NOMO-1 treated with dmso at 0.1 percent for 144 hours (cell line): Measurements from ENCODE around the gene CCNY.

Experiments used
- DNase-seq: peaks from one replicate; lab custom pipeline; 2025; ENCODE audit not compliant: unreplicated experiment; lab: John Stamatoyannopoulos, UW

The CCNY gene

GRCh38 chr10:35448687-35449662, 112.7 kb downstream of the CCNY start:
- DNase-seq: no peak

GRCh38 chr10:35449944-35450343, 113.6 kb downstream of the CCNY start:
- no peak for DNase-seq

DNA sequence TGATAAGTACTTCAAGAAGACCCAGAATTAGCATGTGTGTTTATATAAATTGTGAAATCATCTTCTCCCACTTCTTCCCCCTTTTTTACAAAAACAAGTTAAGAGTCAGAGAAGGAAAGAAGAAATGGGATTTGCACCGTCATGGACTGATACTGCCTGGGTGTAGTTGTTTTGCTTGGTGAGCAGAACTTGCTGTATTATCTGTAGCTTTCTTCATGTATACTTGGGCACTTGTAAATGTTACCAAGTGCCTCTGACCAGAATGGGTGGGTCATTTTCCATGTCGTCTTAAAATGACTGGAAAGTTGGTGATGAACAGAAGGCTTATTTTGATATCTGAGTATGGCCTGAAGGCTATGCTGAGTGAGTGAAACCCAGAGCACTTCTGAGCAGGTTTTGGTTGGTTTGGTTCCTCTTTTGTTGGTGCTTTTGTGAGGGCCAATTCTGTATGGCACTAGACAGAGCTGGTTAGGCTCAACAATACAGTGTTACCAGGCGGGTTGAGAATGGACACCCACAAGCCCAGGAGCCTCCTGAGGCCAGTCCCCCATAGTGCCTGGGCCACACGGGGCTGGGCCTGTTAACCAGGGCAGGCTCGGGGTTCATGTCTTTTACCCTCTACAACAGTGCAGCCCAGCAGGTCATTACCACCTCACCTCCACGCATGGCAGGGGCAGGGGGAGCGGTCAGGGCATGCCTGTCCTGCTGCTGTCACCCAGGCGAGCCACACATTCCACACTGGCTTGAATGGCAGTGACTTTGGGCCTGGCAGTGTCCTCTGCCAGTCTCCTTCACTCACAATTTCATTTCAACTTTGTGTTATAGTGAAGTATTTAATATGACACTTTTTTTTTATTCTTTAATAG, 115.1 kb downstream of the CCNY start:
- peak; percentile 55 for DNase-seq

DNA sequence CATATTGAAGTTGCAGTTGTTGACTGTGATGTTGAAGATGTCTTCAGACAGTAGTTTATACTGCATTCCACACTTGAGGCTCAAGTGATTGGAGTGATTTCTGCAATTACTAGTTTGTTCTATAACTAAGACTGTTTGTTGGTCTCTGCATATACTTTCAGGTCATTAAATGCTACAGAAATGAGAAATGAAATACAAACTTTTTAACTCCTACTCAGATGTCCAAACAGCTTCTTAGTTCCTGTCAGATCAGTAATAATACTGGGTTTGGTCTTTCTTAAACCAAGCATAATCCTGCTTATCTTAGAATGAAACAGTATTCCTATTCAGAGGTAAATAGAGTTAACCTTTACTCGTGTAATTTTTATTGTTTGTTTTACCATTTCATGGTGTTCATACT, 115.9 kb downstream of the CCNY start:
- DNase-seq: no peak

- no peak for DNase-seq
These were observed 116.5 kb downstream of the CCNY start for GRCh38 chr10:35452847-35453246.

DNA sequence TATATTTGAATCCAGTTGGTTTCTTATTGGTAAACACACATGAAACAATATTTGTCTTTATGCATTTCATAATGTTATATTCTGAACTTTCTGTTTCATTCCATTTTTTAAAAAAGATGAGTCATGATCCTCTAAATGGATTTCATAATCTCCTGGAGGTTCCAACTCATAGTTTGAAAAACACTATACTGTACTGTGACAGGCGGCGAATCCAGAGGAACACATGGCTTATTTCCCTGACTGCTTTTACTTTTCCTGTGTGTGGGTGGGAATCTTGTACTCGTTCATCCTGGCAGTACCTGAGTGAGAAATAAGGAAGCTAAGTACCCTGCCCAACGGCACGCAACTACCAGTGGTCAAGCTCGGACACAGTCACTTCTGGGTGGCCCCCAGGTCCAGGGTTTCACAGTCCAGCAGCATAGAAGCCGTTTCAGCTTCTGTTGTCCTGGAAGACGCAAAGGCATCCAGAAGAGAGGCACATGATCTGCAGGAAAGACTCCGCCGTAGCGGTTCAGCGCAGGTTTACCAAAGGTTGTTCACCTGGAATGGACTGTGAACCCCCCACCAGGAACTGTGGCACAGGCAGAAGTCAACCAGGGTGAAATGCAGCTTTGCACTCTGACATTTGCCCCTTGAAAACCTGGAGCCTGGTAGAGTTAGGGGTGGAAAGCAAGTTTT, 117.7 kb downstream of the CCNY start:
- DNase-seq: no peak

DNA sequence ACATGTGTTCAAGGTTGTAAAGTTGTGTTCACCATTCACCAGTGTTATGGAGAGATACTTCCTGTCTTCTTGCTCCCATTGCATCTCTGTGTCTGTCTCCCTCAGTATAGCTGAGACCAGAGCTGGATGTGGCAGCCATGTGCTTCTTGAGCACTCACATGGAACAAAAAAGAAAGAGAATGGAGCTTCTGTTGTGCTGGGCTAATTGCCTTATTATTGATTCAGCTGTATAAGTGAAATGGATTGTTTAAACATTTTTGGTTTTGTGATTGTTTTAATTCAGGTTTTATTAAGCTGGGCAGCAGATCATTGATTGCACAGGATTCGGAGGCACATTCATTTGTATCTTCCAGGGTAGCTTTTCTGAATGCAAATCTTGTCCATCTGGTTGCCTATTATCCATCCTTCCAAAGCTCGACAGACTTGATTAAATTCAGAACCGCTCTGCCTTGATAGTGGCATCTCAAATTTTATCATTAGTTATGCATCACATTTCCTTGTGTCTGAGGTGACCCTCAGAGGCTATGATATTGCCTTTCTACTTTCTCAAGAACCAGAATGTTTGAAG, 119.9 kb downstream of the CCNY start:
- DNase-seq: no peak

GRCh38 chr10:35456784-35457183, 120.5 kb downstream of the CCNY start:
- DNase-seq: no peak

- DNase-seq: no peak
These were observed 122.5 kb downstream of the CCNY start for GRCh38 chr10:35458500-35459448.

- DNase-seq: no peak
These were observed 123.1 kb downstream of the CCNY start for GRCh38 chr10:35459449-35459847.

DNA sequence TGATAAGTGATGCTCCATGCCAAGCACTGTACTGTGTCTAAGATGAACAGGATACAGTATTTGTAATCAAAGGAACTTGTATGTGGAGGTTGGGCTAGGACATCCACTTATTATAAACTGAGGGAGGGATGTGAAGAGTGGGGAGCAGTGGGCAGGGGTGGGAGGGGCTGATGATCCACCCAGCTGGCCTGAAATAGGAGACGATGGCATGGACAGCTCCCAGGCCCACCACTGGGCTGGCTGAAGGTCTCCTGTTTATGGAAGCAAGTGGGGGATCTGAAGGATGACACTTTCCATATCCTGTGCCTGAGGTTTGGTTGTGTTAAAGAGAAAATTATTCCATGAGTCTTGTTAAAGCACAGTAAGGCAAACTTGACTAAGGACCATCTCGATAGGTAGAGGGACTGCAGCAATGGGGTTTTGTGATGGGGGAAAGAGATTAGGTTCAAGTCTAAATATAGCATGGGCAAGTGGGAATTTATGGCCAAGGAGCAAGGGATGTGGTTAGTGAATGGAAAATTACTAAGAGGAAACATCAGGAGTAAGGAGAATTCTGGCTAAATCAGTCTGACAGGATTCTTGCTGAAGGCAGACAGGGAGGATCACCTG, 124.6 kb downstream of the CCNY start:
- DNase-seq: no peak

DNA sequence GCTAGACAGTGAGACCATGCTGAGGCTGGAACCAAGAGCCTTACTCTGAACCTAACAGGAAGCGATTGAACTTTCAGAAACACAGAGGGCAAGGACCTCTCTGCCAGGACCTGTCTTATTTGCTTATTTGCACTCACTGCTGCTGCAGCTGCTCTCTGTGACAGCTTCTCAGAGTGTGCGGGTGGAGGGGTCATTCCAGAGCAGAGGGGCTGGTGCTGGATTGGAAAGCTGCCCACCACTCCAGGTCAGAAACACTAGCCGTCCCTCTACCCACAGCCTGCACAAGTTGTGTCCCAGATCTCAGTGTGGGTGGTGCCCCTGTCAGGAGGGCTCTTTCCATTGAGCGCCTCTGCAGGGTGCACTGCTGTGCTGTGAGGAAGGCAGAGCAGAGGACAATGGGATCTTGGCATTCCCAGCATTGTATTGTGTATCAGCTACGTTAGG, 126.2 kb downstream of the CCNY start:
- DNase-seq: no peak

- DNase-seq: no peak
These were observed 127.0 kb downstream of the CCNY start for GRCh38 chr10:35463105-35463867.

DNA sequence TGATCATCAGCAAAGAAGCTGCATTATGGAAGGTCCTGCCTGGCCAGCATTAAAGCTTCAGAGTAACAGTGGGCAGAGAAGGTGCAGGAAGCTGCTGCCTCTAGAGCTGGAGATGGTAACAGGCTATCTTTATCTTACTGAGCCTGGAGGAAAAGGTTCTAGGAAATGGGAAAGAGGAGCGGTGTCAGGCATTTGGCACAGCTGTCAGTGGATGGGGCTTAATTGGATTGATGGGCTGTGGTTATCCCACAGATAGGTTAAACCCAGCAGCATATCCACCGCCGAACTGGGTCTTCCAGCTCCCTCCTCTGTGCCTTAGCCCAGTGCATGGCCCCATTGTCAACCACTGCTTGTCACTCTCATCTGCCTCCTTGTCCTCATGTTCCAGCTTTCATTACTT, 127.6 kb downstream of the CCNY start:
- no peak for DNase-seq

DNA sequence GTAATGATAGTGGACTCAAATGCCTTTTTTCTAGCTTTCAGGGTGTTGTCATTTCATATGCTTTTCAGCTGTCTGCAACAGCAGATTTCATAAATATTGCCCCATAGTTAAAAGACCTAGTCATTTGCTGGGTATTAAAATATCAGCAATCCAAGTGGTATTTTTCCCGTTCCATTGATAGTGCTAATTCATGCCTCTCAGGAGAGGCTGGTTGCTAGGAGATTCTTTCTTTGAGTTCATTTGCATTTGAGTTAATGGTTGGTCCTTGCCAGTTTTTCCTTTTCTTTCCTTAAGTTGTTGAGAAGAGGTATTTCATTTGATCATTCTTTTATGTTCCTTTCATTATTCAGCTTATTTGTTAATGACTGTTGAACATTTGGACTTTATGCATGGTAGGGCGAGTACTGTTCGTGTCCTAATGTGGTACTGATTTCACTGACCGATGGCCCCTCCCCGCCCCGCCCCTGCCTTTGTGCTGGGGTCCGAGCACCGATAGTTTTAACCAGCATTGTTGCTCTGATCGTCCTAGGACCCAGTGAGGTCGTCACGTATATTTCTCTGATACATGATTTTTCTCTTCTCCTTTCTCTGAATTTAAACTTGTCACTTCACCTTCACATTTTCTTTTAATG, 128.6 kb downstream of the CCNY start:
- no peak for DNase-seq

DNA sequence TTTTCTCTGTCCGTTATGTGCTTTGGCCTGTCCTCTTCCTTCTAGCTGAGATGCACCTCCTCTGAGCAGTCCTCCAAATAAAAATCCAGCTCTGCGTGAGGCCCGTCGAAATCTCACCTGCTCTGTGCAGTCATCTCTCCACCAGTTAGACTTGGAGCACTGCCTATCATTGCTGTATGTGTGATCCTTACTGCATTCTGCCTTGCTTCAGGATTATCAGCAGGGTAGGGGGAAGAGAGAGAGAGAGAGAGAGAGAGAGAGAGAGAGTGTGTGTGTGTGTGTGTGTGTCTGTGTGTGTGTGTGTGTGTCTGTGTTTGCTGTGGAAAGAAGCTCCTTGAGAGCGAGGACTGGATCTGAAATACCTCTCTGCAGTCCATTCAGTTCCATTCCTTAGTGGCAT, 129.4 kb downstream of the CCNY start:
- no peak for DNase-seq

GRCh38 chr10:35466170-35466569, 129.9 kb downstream of the CCNY start:
- no peak for DNase-seq

- no peak for DNase-seq
These were observed 130.4 kb downstream of the CCNY start for GRCh38 chr10:35466661-35467060.
